Measurements from ENCODE around the gene VWC2L. TPM values are rescaled to one million over a fixed set of nuclear protein-coding genes. Genes with fewer than 3 reads are reported as not detected.

The VWC2L gene
- total and polyA plus RNA-seq, 10 donors = not detected

DNA sequence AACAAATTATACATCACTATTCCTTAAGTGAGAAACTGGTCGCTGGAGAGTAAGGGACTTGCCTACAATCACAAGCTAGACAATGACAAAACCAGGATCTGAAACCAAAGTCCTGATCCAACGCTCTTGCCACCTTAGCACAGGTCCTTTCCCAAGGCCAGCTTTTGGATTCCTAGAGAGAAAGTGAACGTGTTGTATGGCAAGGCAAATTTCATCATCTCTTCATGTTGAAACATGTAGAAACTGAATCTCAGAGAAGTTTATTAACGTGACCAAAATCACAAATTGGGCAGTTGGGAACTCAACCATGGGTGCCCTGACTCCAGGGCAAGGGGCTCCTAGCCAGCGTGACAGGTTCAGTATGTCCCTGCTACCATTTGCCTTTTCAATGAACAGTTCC lies 118.2 kb downstream of the VWC2L start:
- DNase-seq = no peak
- Histone ChIP-seq H3K27ac (no peak overlapping the region), H3K4me3 (no peak overlapping the region), H3K27me3 (replicated peaks in 1 of 7) (no peaks in the 10 kb centered on the region), H3K9me3 (peaks cover 0 to 6% (median 0%) of the 10 kb centered on the region in 8 donors), H3K4me1 (no peaks in the 10 kb centered on the region), H3K36me3 (no peaks in the 10 kb centered on the region)
- intact Hi-C loops (cut with DNase I; ENCODE audit: low total_unique reads) = no loop called here
- TF ChIP-seq, protein P1, sequence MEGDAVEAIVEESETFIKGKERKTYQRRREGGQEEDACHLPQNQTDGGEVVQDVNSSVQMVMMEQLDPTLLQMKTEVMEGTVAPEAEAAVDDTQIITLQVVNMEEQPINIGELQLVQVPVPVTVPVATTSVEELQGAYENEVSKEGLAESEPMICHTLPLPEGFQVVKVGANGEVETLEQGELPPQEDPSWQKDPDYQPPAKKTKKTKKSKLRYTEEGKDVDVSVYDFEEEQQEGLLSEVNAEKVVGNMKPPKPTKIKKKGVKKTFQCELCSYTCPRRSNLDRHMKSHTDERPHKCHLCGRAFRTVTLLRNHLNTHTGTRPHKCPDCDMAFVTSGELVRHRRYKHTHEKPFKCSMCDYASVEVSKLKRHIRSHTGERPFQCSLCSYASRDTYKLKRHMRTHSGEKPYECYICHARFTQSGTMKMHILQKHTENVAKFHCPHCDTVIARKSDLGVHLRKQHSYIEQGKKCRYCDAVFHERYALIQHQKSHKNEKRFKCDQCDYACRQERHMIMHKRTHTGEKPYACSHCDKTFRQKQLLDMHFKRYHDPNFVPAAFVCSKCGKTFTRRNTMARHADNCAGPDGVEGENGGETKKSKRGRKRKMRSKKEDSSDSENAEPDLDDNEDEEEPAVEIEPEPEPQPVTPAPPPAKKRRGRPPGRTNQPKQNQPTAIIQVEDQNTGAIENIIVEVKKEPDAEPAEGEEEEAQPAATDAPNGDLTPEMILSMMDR (IDR thresholded peaks at IDR 0.05 in 8 of 11, conservative IDR thresholded peaks at IDR 0.05 in 3 of 11) = no peak
- WGBS, 5 donors = 78 to 90% (median 81%) methylated on average over 5 of the region's 5 CpGs

DNA sequence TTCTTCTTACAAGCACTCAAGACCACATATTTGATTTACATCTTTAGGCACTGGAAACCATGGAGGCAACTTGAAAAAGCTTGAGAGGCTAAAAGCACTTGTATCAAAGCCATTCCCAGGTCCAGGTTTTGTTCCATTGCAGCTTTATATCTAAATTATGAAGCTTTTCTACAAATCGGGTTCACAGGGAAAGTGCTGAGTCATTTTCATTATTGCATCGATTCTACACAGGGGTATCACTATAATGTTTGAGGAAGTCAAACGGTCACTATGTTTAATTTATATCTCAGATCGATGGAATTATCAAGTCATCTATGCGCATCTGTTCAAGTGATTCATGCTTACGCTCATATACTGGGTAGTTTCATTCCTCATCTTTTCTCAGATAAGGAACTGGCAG lies 118.7 kb downstream of the VWC2L start:
- no peak for DNase-seq
- no peak overlapping the region for H3K4me3 ChIP-seq
- H3K9me3 ChIP-seq = peaks cover 0 to 6% (median 0%) of the 10 kb centered on the region in 8 donors
- no peak overlapping the region for H3K27ac ChIP-seq
- H3K27me3 ChIP-seq (replicated peaks in 1 of 7) = no peaks in the 10 kb centered on the region
- intact Hi-C loops (cut with DNase I; ENCODE audit: low total_unique reads) = no loop called here
- TF ChIP-seq POLR2AphosphoS5 (IDR thresholded peaks at IDR 0.05) = no peak
- no peak for TF ChIP-seq POLR2A (IDR thresholded peaks at IDR 0.05)
- TF ChIP-seq, protein P1 (IDR thresholded peaks at IDR 0.05 in 8 of 11, conservative IDR thresholded peaks at IDR 0.05 in 3 of 11) = no peak
- no peaks in the 10 kb centered on the region for H3K36me3 ChIP-seq
- no peaks in the 10 kb centered on the region for H3K4me1 ChIP-seq
- 70 to 91% (median 86%) methylated on average over 6 of the region's 6 CpGs for WGBS, 5 donors

DNA sequence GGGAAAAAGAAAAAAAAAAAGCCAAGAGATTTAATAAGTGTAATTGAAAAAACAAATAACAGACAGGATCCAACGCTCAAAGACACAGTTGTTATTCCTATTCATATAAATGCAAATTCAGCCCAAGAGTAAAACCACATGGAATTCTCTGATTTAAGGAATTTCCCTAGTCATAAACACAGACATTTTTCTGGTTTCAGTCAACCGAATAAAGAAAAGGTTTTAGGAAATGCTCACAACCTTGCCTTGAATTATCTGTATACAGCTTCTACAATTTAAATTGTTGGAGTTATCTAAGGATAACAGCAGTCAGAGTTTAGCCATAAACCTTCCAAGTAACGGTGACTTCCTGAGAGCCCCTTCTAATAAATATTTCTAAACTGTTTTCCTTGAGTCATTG lies 122.7 kb downstream of the VWC2L start:
- no peaks in the 10 kb centered on the region for H3K36me3 ChIP-seq
- 59 to 77% (median 68%) methylated on average over 3 of the region's 3 CpGs for WGBS, 5 donors
- H3K4me3 ChIP-seq = no peak overlapping the region
- TF ChIP-seq POLR2AphosphoS5 (IDR thresholded peaks at IDR 0.05) = no peak
- H3K27ac ChIP-seq = no peak overlapping the region
- no peaks in the 10 kb centered on the region for H3K4me1 ChIP-seq
- intact Hi-C loops (cut with DNase I; ENCODE audit: low total_unique reads) = no loop called here
- H3K27me3 ChIP-seq (replicated peaks in 1 of 7) = no peaks in the 10 kb centered on the region
- DNase-seq = no peak
- H3K9me3 ChIP-seq = no peaks in the 10 kb centered on the region

DNA sequence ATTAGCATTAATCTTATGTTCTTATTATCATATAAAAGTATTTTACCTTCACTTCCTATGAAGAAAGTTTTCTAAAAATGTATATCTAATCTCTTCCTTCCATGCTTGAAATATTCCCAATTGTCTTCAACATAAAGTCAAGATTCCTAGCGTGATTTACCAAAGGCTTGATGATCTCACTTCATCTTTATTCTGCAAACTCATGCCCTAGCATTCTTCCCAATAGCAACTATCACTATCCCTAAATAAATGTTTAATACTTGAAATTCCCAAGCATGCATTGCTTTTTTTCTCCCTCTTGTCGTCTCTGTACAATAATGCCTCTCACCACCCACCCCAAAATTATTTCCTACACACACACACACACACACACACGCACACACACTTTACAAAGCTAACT lies 125.8 kb downstream of the VWC2L start:
- TF ChIP-seq, protein P1 (IDR thresholded peaks at IDR 0.05 in 8 of 11, conservative IDR thresholded peaks at IDR 0.05 in 3 of 11) = no peak
- TF ChIP-seq POLR2AphosphoS5 (IDR thresholded peaks at IDR 0.05) = no peak
- no peak for TF ChIP-seq POLR2A (IDR thresholded peaks at IDR 0.05)
- no peak for DNase-seq
- intact Hi-C loops (cut with DNase I; ENCODE audit: low total_unique reads) = no loop called here

DNA sequence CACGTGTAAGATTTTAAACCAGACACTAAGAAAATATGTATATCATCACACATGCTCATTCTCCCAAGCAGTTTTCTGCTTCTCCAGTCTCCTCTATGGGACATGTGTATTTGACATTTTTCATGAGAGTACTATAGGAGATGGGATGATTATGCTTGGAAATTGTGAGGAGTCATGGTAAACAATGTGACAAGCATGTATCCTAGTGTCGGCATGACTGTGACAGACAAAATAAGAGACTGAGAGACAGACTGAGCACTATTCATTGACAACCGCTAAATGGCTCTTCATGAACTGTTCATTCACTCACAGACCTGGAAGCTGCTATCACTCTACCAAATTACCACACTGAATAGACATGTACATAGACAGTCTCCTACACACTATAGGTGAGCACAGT lies 127.1 kb downstream of the VWC2L start:
- Histone ChIP-seq H3K4me3 (no peak overlapping the region), H3K9me3 (no peaks in the 10 kb centered on the region), H3K4me1 (no peaks in the 10 kb centered on the region), H3K27me3 (replicated peaks in 1 of 7) (peaks cover 0 to 3% (median 0%) of the 10 kb centered on the region in 7 donors), H3K36me3 (no peaks in the 10 kb centered on the region), H3K27ac (no peak overlapping the region)
- DNase-seq = no peak
- no peak for TF ChIP-seq POLR2AphosphoS5 (IDR thresholded peaks at IDR 0.05)
- WGBS, 5 donors = 42 to 82% (median 67%) methylated on average over 3 of the region's 3 CpGs
- intact Hi-C loops (cut with DNase I; ENCODE audit: low total_unique reads) = no loop called here

More for the DNA sequence above, 125.8 kb downstream of the VWC2L start:
- no peak overlapping the region for H3K4me3 ChIP-seq
- H3K27me3 ChIP-seq (replicated peaks in 1 of 7) = no peaks in the 10 kb centered on the region
- 63 to 80% (median 73%) methylated on average over 3 of the region's 3 CpGs for WGBS, 5 donors
- H3K36me3 ChIP-seq = no peaks in the 10 kb centered on the region
- no peaks in the 10 kb centered on the region for H3K9me3 ChIP-seq
- H3K4me1 ChIP-seq = no peaks in the 10 kb centered on the region
- H3K27ac ChIP-seq = no peak overlapping the region

Measured in spleen (tissue), 11 donors.